ENCODE data around the gene ATRIP. TPM values are rescaled to one million over a fixed set of nuclear protein-coding genes. Genes with fewer than 3 reads are reported as not detected.
A peak's percentile ranks its signal among the peaks of the same experiment; 100 is the strongest.

ATRIP gene
- total and polyA plus RNA-seq, 9 donors, result 3.9 to 11.4 (median 6.4) TPM

- H3K9me3 ChIP-seq, result no peaks in the 10 kb centered on the region
- H3K36me3 ChIP-seq, result no peaks in the 10 kb centered on the region
- no peak overlapping the region for H3K27ac ChIP-seq
- H3K4me1 ChIP-seq (ENCODE audit: insufficient read depth), result peaks cover 25% of the 10 kb centered on the region
- TF ChIP-seq CTCF (IDR thresholded peaks at IDR 0.05), result no peak
- TF ChIP-seq POLR2A (IDR thresholded peaks at IDR 0.05), result no peak
- TF ChIP-seq EP300 (IDR thresholded peaks at IDR 0.05), result no peak
- DNase-seq, result no peak
- WGBS, 3 donors, result 77 to 79% (median 78%) methylated on average over 29 of the region's 29 CpGs
- H3K4me3 ChIP-seq, result no peak overlapping the region
- intact Hi-C loops (cut with DNase I), result loop anchor here in 1 of 4 donors (10.0 kb wide), 1 partner anchor 216 kb away; the partner anchor contains the start of gene NCKIPSD
- no peaks in the 10 kb centered on the region for H3K27me3 ChIP-seq
Observed at GRCh38 chr3:48469046-48469915, 22.7 kb downstream of the ATRIP start.

GRCh38 chr3:48470286-48470685 is 23.7 kb downstream of the ATRIP start:
- WGBS, 3 donors, result 36 to 43% (median 41%) methylated on average over 1 of the region's 1 CpG
- no peak overlapping the region for H3K27ac ChIP-seq
- no peak for DNase-seq
- H3K9me3 ChIP-seq, result no peaks in the 10 kb centered on the region
- peaks cover 23% of the 10 kb centered on the region for H3K4me1 ChIP-seq (ENCODE audit: insufficient read depth)
- intact Hi-C loops (cut with DNase I), result no loop called here
- no peaks in the 10 kb centered on the region for H3K36me3 ChIP-seq
- H3K4me3 ChIP-seq, result no peak overlapping the region
- no peaks in the 10 kb centered on the region for H3K27me3 ChIP-seq
- TF ChIP-seq CTCF (IDR thresholded peaks at IDR 0.05), result no peak
- TF ChIP-seq POLR2A (IDR thresholded peaks at IDR 0.05), result no peak
- no peak for TF ChIP-seq EP300 (IDR thresholded peaks at IDR 0.05)

GRCh38 chr3:48472673-48472922 is 26.1 kb downstream of the ATRIP start:
- no peak for DNase-seq
- Histone ChIP-seq H3K36me3 (no peaks in the 10 kb centered on the region), H3K4me3 (peak overlapping the region; percentile 60), H3K4me1 (ENCODE audit: insufficient read depth) (peaks cover 11% of the 10 kb centered on the region), H3K27me3 (no peaks in the 10 kb centered on the region), H3K27ac (peak overlapping the region; percentile 92 to 96), H3K9me3 (no peaks in the 10 kb centered on the region)
- intact Hi-C loops (cut with DNase I), result no loop called here
- WGBS, 3 donors, result 0 to 2% (median 1%) methylated on average over 5 of the region's 5 CpGs
- no peak for TF ChIP-seq CTCF (IDR thresholded peaks at IDR 0.05)
- no peak for TF ChIP-seq POLR2A (IDR thresholded peaks at IDR 0.05)
- no peak for TF ChIP-seq EP300 (IDR thresholded peaks at IDR 0.05)

- no peaks in the 10 kb centered on the region for H3K27me3 ChIP-seq
- intact Hi-C loops (cut with DNase I), result no loop called here
- TF ChIP-seq EP300 (IDR thresholded peaks at IDR 0.05) (no peak), POLR2A (IDR thresholded peaks at IDR 0.05) (peak; percentile 90), CTCF (IDR thresholded peaks at IDR 0.05) (peak in 2 of 3 donors; percentile 52 to 59)
- H3K4me1 ChIP-seq (ENCODE audit: insufficient read depth), result peaks cover 11% of the 10 kb centered on the region
- WGBS, 3 donors, result 3 to 5% (median 3%) methylated on average over 17 of the region's 17 CpGs
- H3K4me3 ChIP-seq, result peak overlapping the region; percentile 60
- H3K9me3 ChIP-seq, result no peaks in the 10 kb centered on the region
- peak overlapping the region; percentile 92 to 96 for H3K27ac ChIP-seq
- DNase-seq, result peak; percentile 90 to 93 (median 92)
- no peaks in the 10 kb centered on the region for H3K36me3 ChIP-seq
Observed at GRCh38 chr3:48472923-48473616, 26.5 kb downstream of the ATRIP start.
